Activated CD8-positive, alpha-beta memory T cell treated with anti-CD3 and anti-CD28 coated beads, Interleukin-2, amount 50 U/mL, for 48 hours (primary cell): Measurements from ENCODE around the gene METTL3.
"Not testable (repeated sequence)": the region's sequence is repeated elsewhere in the genome, so short reads cannot be mapped to it uniquely, and the experiment has no call there.

Source experiments
- DNase-seq: peaks from one replicate; pipeline ENCODE4 v3.0.0-alpha.2; 2020

METTL3 gene

GRCh38 chr14:21510735-21511657 lies at the start of gene METTL3:
TSS of gene METTL3 (minus strand) at chr14:21511340. CDS start at chr14:21511223, 117 bp downstream.
- DNase-seq: peak; percentile 90

GRCh38 chr14:21558703-21559170 lies 47.6 kb upstream of the METTL3 start:
- DNase-seq: no peak

GRCh38 chr14:21557084-21557901 lies 46.2 kb upstream of the METTL3 start:
- peak; percentile 83 for DNase-seq

- no peak for DNase-seq
Measured at GRCh38 chr14:21556378-21557083, 45.4 kb upstream of the METTL3 start.

- DNase-seq: no peak
Measured at GRCh38 chr14:21553266-21553665, 42.1 kb upstream of the METTL3 start.

- DNase-seq: not testable (repeated sequence)
Measured at GRCh38 chr14:21544588-21544987, 33.4 kb upstream of the METTL3 start.

- no peak for DNase-seq
Measured at GRCh38 chr14:21543963-21544362, 32.8 kb upstream of the METTL3 start.

- DNase-seq: no peak
Measured at GRCh38 chr14:21543521-21543960, 32.4 kb upstream of the METTL3 start.

GRCh38 chr14:21541413-21542074 lies 30.4 kb upstream of the METTL3 start:
- no peak for DNase-seq

- no peak for DNase-seq
Measured at GRCh38 chr14:21539189-21539940, 28.2 kb upstream of the METTL3 start.

GRCh38 chr14:21537090-21537424 lies 25.9 kb upstream of the METTL3 start:
- DNase-seq: no peak

GRCh38 chr14:21536418-21537089 lies 25.4 kb upstream of the METTL3 start:
- no peak for DNase-seq

GRCh38 chr14:21535545-21536417 lies 24.6 kb upstream of the METTL3 start:
- DNase-seq: no peak

- no peak for DNase-seq
Measured at GRCh38 chr14:21534576-21534975, 23.4 kb upstream of the METTL3 start.

- no peak for DNase-seq
Measured at GRCh38 chr14:21533294-21533693, 22.2 kb upstream of the METTL3 start.

- DNase-seq: no peak
Measured at GRCh38 chr14:21529515-21529914, 18.4 kb upstream of the METTL3 start.

GRCh38 chr14:21528381-21529348 lies 17.5 kb upstream of the METTL3 start:
- no peak for DNase-seq

GRCh38 chr14:21527318-21527679 lies 16.2 kb upstream of the METTL3 start:
- DNase-seq: no peak
